DMS 273 (cell line): ENCODE data around the gene SEMA3E.

ENCODE experiments used
- DNase-seq: peaks from one replicate; lab custom pipeline; 2025; ENCODE audit not compliant: unreplicated experiment; lab: John Stamatoyannopoulos, UW

The SEMA3E gene

DNA sequence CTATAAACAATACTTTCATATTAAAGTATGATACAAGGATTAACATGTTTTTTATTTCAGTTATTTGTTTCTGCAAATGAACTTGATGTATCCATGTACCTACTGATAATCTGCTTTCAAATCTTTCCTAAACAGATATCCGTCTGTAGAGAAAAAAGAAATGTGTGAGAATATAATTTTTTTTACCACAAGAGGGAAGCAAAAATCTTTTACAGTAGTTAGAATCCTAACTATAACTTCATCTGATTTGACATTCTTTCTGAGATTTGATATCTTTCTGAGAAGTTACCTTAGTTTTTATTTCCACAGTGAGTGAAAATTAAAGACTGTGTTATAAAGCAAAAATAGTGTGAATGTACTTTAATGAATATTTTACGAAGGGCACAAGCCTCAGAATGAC, 282.3 kb downstream of the SEMA3E start:
- peak; percentile 57 for DNase-seq

DNA sequence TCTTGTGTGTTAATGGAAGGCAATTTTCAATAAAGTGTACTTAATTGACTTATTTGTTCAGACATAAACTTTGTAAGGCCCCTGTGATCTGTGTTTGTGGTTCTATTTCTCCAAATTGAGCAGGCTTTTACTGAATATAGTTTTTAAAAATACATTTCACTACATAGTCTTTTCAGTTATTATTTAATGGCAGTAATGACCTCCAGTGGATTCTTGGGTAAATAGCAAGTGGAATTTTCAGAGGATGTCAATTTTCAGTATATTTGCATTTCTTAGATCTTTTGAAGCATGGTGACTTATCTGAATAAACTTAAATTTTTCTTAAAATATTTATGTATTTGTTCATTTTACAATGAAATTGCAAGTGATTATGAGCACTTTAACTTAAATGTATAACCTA, 283.2 kb downstream of the SEMA3E start:
- peak; percentile 42 for DNase-seq

DNA sequence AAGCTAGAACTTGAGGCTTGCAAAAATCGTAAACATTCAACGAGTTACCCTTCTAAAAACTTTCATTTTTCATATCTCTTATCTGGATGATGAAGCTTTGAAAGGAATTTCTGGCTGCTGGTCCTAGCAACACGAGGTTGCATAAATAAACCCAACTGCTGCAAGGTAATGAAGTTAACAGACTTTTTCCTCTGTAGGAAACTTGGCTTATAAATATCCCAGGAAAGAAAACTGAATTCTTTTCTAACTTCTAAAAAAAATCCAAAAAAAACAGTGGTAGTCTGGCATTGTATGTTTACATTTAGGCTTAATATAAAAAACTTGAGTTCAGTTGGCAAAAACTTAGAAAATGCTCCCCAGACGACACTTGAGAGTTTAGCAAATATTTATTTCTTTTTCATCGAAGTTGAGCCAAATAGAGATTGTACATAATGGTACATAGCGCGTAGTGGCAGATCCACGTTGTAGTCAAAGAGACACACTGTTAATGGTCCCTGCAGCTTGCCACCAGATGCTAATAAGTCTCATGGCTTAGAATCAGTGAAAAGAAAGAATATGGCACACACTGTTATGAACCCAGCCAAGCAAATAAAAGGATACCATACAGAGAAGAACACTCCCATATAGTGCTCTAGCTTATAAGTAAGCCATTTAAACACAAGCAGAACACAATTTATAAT, 285.9 kb downstream of the SEMA3E start:
- peak; percentile 50 for DNase-seq

DNA sequence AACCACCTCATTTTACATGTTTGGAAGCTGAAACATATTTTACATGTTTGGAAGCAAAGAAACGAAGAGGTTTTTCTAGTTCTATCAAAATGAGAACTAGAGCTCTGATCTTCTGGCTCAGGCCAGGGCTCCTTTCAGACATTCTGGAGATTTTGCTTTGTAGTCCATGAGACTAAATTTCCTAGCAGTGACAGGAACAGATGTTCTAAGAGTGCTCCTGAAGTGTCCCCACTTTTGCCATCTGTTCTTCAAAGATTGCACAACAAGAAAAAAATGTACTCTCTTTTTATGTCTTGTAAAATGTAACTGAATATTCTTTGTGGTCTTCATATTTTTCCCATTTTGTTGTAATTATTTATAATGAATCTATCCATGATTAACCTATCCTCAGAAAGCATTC, 289.8 kb downstream of the SEMA3E start:
- peak; percentile 84 for DNase-seq

DNA sequence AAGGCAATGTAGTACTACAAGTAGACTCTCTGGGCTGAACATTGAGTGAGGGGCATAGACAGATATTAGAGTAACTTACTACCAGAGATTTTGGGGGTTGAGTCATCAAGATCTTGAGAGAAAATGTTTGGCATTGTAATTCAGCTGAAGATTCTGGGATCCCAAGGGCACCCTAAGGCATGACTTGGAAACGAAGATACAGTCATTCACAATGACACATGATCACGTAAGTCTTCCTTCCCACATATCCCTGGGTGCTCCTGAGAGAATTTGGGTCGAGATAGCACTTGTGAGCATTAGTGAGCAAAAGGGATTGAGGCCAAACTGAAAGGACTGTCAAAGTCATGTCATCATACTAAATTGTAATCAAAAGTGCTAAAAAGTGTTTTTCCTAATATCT, 293.8 kb downstream of the SEMA3E start:
- DNase-seq = no peak

DNA sequence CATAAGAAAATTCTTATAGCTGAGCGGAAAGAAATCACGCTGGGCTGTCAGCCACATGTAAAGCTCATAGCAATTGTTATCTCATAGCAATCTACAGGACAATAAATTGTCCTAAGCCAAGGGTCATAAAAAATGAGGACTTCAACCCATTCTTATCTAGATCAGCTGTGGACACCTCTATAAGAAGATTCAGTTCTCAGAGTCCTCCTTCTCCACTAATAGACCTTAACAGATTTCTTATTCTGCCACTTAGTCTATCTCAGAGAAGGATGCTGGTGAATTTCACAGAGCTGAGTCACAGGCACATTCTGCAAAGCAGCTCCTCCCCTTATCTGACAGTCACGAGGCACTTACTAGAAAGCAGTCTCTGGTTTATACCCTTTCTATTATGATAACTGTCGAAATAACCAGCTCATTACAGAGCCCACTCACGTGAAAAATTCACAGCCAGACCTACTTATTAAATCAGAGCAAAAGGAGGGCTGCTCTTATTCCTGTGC, 300.9 kb downstream of the SEMA3E start:
- DNase-seq = no peak

DNA sequence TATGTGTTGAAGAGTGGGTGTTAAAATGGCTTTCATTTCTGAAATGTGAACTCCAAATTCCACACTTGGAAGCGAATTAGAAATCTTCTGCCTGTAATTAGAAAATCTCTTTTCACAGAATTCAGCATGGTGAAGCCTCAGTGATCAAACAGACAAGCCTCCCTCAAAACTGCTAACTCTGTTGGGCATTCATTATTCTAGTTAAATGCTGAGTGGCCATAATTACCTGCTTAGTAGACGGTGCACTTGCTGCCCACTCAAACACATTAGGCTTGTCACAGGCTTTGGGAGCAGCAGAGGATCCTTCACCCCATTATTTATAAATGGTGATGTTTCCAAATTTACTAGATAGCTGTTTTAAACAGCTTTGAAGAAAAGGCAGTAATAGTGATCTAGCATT, 309.0 kb downstream of the SEMA3E start:
- no peak for DNase-seq

DNA sequence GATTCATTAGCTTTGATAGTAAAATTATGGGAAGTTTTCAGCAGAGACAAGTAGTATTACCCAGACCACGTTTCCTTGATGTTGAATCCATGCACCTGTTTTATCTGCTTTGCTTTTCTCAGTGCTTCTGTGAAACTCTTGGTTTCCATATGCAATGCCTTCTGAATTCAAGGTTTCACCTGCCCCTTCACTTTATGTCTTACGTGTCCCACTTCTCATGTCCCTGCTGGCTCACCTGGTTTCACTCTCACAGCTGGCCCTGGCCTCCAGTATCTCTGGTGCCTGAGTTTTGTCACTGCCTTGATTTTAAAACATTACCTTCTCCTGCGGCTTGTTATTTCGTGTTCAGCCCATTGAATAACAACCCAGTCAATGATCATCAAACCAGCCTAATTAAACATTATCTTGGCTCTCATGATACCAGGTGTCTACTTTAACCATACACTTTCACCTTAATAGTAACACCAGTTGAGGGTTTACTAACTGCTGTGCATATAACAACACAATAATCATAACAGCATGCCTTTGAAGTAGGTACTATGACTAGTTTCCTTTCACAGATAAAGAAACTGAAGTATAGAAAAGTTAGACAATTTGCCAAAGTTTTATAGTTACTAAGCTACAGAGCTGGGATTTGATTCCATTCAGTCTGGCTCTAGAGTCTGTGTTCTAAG, 310.5 kb downstream of the SEMA3E start:
- DNase-seq = no peak

DNA sequence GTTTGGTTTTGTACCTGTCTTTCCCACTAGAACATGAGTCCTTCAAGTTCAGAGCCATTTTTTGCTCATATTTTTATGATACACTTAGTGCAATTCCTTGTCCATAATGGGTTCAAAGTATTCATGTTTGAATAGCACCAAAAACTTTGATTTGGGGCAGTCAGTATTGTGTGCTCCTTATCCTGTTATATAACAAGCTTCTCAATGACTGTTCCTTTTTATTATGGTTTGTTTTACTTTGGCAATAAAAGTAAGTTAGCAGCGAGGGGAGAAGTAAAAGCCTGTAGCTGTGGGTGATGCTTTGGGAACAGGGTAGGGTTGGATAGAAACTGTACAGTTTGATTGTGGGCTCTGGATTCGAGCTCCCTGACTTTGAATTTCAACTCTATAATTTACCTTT, 311.9 kb downstream of the SEMA3E start:
- DNase-seq = no peak

DNA sequence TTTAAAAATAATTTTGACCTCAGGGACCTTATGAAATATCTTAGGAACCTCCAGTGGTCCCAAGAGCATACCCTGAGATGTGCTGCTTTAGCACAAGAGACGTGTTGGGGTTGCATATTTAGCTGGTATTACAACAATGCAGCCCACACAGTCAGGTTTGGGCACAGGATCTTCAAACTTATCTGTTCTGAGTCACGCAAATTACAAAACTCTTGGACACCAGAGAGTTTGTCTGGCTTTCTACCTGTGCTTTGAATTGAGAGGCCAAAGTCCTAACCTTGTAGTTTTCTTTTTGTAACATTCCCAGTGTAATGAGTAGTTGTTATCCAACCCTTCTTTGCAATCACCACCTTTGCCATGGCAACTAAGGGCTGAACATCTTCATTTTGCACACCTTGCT, 322.7 kb downstream of the SEMA3E start:
- DNase-seq = no peak

DNA sequence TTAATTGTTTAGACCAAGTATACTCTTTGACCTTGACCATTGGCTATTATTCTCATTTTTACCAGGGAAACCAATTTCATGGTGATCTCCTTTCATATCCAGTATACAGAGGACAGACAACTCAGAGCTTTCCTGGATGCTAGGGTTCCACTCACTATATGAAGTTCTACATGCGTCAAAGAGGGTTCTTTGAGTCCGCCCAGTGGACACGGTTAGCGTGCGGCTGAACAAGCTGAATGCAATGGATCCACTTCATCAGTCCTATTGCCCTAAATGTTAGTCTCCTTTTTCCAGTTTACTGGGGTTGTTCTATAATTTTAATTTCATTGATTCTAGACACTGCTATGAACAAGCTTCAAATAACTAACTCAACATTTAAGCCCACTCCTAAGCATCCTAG, 323.9 kb downstream of the SEMA3E start:
- DNase-seq = no peak

DNA sequence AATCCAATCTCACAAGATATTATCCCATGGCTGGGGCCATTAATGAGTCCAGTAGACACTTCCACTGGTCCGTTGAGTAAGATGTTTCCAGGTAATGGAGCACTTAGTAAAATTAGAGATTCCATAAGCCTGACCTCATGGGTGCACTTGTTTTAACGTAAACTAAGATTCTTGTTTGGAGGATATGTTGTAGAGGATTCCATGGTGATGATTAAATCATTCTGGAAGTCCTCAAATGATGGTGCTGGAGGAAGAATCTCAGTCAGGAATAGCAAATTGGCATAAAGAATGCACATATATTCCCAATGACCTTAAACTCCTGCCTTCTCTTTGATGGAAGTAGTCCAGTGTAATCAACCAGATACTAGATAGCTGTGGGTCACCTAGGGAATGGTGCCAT, 324.3 kb downstream of the SEMA3E start:
- no peak for DNase-seq

DNA sequence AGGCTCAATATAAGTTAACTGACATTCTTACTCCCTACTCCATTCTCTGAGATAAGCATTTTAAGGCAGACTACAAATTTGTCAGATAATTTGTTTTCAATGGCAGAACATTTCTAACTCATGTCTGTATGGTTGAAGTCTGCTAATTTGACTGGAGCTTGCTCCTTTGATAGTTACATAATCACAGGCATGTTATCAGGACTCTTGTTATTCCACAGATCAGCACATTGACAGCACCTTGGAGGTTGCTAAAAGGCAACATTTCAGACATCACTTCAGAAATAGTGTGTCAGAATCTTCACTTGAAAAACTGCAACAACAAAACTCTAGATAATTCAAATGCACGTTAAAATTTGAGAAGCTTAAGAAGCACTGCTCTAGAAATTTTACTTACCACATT, 327.9 kb downstream of the SEMA3E start:
- DNase-seq = no peak

DNA sequence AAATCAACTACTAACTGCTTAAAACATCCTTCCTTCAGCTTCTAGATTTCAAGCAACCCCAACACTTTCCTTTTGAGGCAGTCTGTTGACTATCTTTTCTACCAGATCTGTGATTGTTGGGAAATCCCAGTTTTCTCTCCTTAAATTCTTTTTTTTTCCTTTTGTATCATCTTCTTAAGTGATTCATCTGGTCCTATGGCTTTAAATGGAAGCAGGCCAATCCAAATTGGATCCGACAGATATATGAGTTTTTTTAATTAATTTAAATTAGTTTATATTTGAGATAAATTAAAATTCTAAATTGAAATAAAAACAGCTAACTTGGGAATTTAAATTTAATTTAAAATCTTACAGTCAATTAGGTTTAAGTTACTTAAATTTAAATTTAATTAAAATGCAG, 335.0 kb downstream of the SEMA3E start:
- no peak for DNase-seq
